HK-2 (cell line): ENCODE measurements around the gene EGLN3.

ENCODE experiments used
- DNase-seq: peaks from one replicate; pipeline ENCODE4 v3.0.0-alpha.2; 2018; ENCODE audit not compliant: unreplicated experiment

Gene EGLN3

GRCh38 chr14:33962016-33962415, 11.1 kb upstream of the EGLN3 start:
- DNase-seq, result no peak

- DNase-seq, result no peak
Observed at GRCh38 chr14:33959692-33960151, 8.8 kb upstream of the EGLN3 start.

- no peak for DNase-seq
Observed at GRCh38 chr14:33958605-33959226, 7.8 kb upstream of the EGLN3 start.

DNA sequence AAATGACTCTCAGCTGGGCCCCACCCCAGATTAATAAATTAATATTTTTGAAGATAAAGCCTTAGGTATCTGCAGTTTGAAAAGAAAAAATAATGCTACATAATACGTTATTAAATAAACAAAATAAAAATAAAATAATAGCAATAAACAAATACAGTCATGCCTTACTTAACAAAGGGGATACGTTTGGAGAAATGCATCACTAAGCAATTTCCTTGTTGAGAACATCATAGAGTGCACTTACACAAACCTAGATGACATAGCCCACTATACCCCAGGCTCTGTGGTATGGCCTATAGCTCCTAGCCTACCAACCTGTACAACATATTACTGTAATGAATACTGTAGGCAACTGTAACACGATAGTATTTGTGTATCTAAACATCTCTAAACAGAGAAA, 7.1 kb upstream of the EGLN3 start:
- DNase-seq, result no peak

DNA sequence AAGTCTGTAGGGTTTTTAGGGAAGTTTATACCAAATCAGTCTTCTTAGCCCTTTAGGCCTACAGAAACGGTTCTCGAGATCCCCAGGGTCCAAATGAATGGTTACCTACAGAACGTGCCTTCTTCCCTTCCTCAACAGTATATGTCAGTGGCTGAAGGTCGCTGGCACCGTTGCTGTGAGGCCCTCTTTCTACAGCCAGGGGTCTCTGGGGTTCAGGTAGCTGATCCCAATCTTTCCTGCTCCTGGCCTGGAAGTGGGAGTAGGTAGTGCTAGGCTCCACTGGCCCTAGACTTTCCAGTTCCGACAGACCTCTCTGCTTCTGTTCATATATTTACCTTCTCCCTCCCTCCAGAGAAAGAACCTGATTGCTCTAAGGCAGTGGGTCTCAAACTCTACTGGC, 6.4 kb upstream of the EGLN3 start:
- no peak for DNase-seq

DNA sequence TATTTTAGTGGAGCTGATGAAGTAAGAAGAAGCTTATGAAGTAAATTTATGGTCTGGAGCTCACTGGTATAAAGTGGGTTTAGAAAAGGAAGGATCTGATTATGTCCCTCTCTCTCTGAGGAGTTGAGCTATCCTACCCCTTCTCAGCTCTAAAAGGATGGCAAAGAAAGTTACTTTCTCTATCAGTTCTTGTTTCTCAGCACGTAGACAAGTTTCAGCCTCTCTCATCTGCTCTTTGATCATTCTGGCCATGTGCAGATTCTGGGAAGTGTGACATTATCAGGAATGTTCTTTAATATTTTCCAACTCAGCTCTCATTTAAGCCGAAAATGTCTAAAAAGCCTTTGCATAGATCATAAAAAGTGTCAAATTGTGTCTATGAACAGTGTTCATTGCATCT, 5.8 kb upstream of the EGLN3 start:
- no peak for DNase-seq

GRCh38 chr14:33954016-33954598, 3.2 kb upstream of the EGLN3 start:
- DNase-seq, result no peak

- no peak for DNase-seq
Observed at GRCh38 chr14:33952541-33952940, 1.7 kb upstream of the EGLN3 start.

GRCh38 chr14:33951183-33951840, 438 bp upstream of the EGLN3 start:
- no peak for DNase-seq

DNA sequence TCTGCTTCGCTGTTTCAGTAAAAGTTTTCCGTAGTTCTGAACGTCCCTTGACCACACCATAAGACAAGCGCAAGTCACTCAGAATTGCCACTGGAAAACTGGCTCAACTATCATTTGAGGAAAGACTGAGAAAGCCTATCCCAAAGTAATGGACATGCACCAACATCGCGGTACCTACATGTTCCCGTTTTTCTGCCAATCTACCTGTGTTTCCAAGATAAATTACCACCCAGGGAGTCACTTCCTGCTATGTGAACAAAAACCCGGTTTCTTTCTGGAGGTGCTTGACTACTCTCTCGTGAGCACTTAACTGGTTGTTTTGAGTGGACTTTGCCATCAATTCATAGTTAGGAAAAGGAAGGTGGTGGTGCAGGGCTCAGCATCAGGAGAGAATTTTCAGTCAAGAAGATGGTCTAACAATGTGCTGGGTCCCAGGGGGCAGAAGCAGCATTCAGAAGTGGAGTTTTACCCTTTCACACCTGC, 1.4 kb downstream of the EGLN3 start:
- DNase-seq, result peak; percentile 5

- DNase-seq, result no peak
Observed at GRCh38 chr14:33948869-33949408, 1.9 kb downstream of the EGLN3 start.

DNA sequence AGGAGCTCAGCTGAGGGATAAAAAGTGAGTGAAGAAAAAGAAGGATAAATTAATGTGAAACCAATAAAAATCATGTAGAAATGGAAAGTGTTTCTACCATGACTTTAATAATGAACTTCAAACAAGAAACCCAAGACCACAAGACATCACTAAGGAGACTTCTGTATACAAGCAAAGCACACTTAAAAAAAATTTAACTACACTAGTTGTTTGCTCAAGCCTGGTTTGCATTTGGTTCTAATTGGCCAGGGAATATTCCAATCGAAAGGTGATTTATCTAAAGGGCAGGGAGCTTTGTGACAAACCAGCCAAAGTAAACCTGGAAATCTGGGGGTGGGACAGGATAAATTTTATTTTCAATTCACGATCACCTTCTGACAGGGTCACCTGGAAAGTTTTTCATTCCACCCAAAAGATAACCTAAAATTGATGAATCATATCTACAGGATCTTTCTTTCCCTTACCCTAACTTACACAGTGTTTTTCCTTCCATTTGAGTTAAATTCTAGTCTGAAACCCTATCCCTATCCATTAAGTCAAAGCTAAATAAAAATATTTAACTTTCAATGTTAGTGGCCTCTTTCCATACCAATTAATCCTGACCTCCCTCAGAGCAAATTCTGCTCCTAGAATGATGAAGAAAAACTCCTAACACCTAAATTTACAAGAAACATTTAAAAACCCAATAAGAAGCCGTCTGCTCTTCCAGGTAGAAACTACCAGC, 2.6 kb downstream of the EGLN3 start:
- DNase-seq, result no peak

GRCh38 chr14:33946679-33947476, 4.0 kb downstream of the EGLN3 start:
- DNase-seq, result no peak

DNA sequence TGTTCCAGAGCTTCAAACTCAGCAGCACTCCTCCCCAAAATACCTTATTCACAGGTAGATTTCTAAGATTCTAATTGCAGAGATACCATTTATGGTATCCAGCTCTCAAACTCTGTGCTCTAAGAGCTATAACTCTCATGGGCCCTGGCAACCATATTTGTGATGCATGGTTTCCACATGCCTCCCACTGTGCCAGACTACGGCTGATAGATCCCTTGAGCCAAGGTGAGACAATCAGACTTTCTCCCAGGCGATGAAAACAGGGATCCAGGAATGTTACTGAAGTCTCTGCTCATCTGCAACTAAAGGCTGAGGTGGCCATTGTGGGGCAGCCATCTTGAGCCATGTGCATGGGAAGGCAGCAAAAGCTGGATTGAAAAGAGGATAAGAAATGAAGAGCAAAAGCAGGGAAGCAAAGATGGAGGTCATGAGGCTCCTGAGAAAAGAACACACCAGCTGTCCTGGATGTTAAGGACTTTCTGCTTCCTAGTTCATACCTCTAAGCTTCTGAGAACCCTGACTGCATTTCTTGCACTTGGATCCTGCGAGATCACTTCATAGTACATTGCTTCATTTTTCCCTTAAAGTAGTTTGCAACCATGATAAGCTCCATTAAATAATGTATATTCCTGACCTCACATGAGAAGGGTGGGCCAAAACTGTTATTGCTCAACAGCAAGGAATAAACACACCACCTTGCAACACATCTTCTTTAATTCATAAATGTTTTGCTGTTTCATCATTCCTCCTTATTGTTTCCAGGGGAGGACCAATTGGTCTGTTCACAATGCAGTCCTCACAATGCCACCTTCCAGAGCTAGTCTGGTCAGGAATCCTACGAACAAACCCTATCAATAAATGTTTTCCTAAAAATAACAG, 5.4 kb downstream of the EGLN3 start:
- no peak for DNase-seq

GRCh38 chr14:33943096-33943883, 7.6 kb downstream of the EGLN3 start:
- peak; percentile 5 for DNase-seq

- no peak for DNase-seq
Observed at GRCh38 chr14:33941718-33942117, 9.2 kb downstream of the EGLN3 start.

DNA sequence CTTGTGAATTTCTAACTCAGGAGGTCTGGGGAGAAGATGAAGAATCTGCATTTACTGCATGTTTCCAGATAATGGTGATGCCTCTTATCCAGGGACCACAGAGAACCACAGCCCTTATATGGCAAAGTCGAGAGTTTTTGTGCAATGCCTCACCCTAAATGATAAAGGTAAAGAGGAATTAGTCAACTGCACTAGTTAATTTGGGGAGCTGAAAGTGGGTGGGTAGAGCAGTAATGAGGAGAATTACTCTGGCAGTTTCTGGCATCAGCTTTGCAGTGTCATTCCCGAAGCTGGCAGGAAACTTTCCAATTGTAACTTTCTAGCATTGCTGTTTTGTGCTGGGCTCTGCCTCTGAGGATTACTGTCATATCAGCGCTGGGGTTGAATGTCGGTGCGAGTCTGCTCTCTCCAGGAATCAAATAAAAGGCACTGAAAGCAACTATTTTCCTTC, 10.3 kb downstream of the EGLN3 start:
- DNase-seq, result no peak

DNA sequence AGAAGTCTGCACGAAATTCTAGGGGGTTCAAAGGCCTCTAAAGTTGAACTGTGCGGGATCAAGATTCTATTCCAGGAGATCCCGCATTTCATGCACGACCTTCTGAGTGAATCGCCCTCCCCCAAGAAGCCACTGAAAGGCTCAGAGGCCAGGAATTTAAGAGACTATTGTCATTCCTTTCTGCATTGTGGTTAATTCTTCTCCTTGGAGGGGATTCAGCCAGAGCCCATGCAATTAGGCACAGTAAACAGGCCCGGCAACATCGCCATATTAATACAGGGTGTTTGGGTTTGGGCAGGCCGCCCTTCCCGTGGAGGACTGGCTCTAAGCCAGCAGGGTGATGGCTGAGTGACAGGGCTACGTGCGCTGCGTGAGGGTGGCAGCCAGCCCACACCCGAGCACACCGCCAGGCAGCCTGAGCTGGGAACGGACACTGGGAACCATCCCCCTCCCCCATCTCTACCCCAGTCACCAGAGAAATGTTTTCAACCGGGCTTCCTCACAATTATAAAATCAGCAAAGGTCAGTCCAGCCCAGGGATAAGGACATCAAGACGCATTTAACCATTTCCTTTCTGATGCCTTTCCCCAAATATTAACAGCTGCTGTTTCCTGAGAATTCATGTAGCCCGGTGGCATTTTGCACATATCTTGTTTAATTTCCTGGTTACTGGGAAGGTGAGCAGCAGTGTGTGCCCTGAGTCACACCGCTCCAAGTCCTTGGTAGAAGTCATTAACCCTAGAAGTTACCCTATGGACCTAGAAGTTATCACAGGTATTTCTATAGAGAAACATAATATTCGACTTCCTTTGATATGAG, 12.5 kb downstream of the EGLN3 start:
- peak; percentile 90 for DNase-seq

DNA sequence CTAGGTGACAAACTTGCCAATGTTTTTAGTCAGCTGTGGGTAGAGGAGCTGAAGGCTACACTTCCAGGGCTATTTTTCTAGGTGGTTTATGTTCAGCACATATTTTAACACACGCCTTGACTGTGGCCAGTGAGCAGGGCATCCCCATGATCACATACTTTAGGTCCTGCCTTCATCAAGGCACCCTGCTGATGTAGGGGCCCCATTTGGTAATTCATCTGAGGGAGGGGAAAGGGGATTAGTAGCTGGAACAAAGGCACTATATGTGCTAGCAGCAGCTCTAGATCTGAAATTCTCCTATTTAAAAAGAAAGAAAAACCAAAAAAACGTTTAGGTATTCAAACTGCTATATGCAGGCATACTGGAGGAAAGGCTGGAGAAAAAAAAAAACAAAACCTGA, 14.5 kb downstream of the EGLN3 start:
- DNase-seq, result no peak
